ENCODE measurements around the gene IKBIP. TPM values are rescaled to one million over a fixed set of nuclear protein-coding genes. Genes with fewer than 3 reads are reported as not detected.
"Not testable (repeated sequence)": the region's sequence is repeated elsewhere in the genome, so short reads cannot be mapped to it uniquely, and the experiment has no call there.

IKBIP gene
- total RNA-seq, 2 experiments from 2014 or later, result 14.5 to 16.8 TPM

DNA sequence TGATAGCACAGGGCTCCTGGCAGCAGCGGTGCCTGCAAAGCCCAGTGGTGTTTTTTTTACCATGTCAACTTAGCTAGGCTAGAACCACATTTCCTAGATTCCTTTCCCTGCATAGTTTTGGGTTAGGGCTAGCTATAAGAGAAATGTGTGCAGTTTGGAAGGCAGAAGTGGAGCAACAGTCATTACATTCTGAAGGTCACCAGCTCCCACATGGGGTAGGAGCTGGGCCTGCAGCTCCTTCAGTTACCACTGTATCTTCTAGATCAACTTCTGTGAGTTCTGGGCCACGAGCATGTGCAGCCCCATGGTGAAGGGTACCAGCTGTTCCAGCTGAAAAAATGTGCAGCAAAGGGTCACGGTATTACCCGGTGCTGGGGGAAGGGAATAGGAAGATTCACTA lies 53.4 kb downstream of the IKBIP start:
- H3K27me3 Mint-ChIP-seq (ENCODE audit: low read depth), result no peaks in the 10 kb centered on the region
- DNase-seq, result no peak
- CTCF ChIA-PET, result interaction anchor here (1.7 kb wide), 1 partner anchor 24 kb away, joined by 6 read pairs; no protein-coding TSS in a partner anchor
- peaks cover 15% of the 10 kb centered on the region for H3K4me1 Mint-ChIP-seq (ENCODE audit: low read depth)
- intact Hi-C loops (cut with micrococcal nuclease), result loop anchor here (5.0 kb wide), 2 partner anchors 59 to 151 kb away; no protein-coding TSS in a partner anchor
- H3K36me3 Mint-ChIP-seq (ENCODE audit: low read depth), result peaks cover 22% of the 10 kb centered on the region
- H3K9me3 Mint-ChIP-seq, result no peaks in the 10 kb centered on the region
- no peak overlapping the region for H3K27ac Mint-ChIP-seq
- H3K4me3 Mint-ChIP-seq, result no peak overlapping the region

DNA sequence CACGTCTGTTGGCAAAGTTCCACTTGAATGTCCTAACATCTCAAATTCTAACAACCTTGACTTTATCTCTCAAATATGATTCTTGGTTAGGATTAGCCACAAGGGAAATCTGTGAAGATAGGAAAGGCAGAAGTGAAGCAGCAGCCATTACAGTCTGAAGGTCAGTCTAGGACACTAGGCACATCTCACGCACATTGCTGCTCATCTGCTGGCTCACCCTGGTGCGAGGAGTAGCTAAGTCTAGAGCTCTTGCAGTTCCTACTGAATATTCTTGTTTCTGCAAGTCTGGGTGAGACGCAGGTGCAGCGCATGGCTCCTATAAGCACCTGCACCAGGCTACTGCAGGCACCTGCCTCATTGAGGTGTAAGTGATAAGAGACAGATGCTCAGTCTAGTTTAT lies 57.5 kb downstream of the IKBIP start:
- Mint-ChIP-seq H3K27ac (no peak overlapping the region), H3K27me3 (ENCODE audit: low read depth) (no peaks in the 10 kb centered on the region), H3K4me1 (ENCODE audit: low read depth) (no peaks in the 10 kb centered on the region), H3K9me3 (no peaks in the 10 kb centered on the region), H3K36me3 (ENCODE audit: low read depth) (no peaks in the 10 kb centered on the region), H3K4me3 (no peak overlapping the region)
- CTCF ChIA-PET, result interaction anchor here (1.3 kb wide), 1 partner anchor 40 kb away, joined by 3 read pairs; no protein-coding TSS in a partner anchor
- intact Hi-C loops (cut with micrococcal nuclease), result no loop called here
- DNase-seq, result no peak

DNA sequence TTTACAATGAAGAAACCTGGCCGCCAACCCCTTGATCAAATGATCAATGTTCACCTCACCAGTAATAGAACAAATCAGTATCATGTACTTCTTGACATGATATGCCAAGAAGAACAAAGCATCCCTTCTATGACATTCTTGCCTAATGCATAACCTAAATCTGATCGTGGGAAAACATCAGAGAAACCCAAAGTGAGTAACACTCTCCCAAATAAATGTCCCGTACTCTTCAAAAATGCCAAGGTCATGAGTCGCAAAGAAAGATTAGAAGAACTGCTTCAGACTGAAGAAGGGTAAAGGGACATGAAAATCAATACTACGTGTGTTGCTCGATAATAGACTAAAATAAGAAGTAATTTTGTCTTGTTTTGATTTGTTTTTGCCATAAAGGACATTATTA lies 62.5 kb downstream of the IKBIP start:
- Mint-ChIP-seq H3K27ac (no peak overlapping the region), H3K4me3 (no peak overlapping the region), H3K27me3 (ENCODE audit: low read depth) (no peaks in the 10 kb centered on the region), H3K4me1 (ENCODE audit: low read depth) (no peaks in the 10 kb centered on the region), H3K9me3 (no peaks in the 10 kb centered on the region), H3K36me3 (ENCODE audit: low read depth) (no peaks in the 10 kb centered on the region)
- CTCF ChIA-PET, result interaction anchor here (0.6 to 1.0 kb wide), 2 partner anchors 15 to 34 kb away, joined by 5 to 6 read pairs; no protein-coding TSS in a partner anchor
- intact Hi-C loops (cut with micrococcal nuclease), result no loop called here
- no peak for DNase-seq

DNA sequence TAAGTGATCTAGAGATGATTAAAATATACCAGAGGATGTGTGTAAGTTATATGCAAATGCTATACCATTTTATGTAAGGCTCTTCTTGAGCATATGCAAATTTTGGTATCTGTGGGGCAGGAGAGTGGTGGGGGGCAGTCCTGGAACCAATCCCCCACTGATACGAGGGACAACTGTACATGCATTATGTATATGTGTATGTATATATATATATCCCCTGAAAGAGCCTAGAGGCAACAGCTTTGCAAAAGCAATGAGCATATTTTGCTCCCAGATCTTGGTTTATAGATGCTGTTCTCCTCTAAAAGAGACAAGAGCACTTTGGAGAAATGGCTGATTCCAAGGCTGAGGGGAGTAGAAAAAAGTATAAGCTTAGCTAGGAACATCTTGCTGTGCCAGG lies 63.5 kb downstream of the IKBIP start:
- intact Hi-C loops (cut with micrococcal nuclease), result no loop called here
- Mint-ChIP-seq H3K4me3 (no peak overlapping the region), H3K36me3 (ENCODE audit: low read depth) (no peaks in the 10 kb centered on the region), H3K9me3 (no peaks in the 10 kb centered on the region), H3K4me1 (ENCODE audit: low read depth) (no peaks in the 10 kb centered on the region), H3K27ac (no peak overlapping the region), H3K27me3 (ENCODE audit: low read depth) (peaks cover 2% of the 10 kb centered on the region)
- DNase-seq, result no peak
- CTCF ChIA-PET, result interaction anchor here (1.5 kb wide), 1 partner anchor 11 kb away, joined by 5 read pairs; no protein-coding TSS in a partner anchor

DNA sequence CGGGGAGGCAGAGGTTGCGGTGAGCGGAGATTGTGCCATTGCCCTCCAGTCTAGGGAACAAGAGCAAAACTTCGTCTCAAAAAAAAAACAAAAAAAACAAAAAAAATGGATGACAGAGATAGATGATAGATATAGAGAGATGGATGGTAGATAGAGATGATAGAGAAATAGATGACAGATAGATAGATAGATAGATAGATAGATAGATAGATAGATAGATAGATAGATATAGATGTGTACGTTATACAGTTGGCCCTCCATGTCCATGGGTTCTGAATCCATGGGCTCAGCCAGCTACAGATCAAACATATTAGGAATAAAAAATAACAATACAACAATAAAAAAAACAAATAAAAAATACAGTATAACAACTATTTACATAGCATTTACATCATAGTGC lies 63.9 kb downstream of the IKBIP start:
- Mint-ChIP-seq H3K27ac (peak overlapping the region; percentile 30), H3K4me1 (ENCODE audit: low read depth) (no peaks in the 10 kb centered on the region), H3K9me3 (no peaks in the 10 kb centered on the region), H3K27me3 (ENCODE audit: low read depth) (peaks cover 2% of the 10 kb centered on the region), H3K36me3 (ENCODE audit: low read depth) (no peaks in the 10 kb centered on the region), H3K4me3 (no peak overlapping the region)
- intact Hi-C loops (cut with micrococcal nuclease), result no loop called here
- CTCF ChIA-PET, result interaction anchor here (1.5 kb wide), 1 partner anchor 11 kb away, joined by 5 read pairs; no protein-coding TSS in a partner anchor
- DNase-seq, result no peak

DNA sequence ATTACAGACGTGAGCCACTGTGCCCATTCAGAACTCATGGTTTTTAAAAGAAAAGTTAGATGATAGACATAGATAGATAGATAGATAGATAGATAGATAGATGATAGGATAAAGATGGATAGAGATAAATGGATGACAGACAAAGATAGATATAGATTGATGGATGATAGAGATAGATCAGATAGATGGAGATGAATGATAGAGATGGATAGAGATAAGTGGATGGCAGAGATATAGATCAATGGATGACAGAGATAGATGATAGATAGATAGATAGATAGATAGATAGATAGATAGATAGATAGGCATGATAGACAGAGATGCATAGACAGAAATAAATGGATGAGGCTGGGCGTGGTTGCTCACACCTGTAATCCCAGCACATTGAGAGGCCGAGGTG lies 64.8 kb downstream of the IKBIP start:
- no peak overlapping the region for H3K27ac Mint-ChIP-seq
- CTCF ChIA-PET, result no interaction called here

DNA sequence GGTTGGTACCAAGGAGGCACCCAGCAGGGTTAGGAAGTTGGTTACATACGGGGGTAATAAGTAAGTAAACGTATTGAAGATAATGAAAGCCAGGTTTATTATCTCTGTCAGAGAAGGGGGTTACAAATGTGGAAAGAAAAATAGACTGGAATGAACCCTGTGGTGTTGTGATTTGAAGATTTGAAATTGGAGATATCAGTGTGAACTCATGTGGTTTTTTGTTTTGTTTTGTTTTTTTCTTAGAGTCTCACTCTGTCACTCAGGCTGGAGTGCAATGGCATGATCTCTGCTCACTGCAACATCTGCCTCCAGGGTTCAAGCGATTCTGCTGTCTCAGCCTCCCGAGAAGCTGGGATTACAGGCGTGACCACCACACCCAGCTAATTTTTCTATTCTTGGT lies 65.2 kb downstream of the IKBIP start:
- H3K27ac Mint-ChIP-seq, result no peak overlapping the region
- H3K4me3 Mint-ChIP-seq, result no peak overlapping the region
- H3K4me1 Mint-ChIP-seq (ENCODE audit: low read depth), result no peaks in the 10 kb centered on the region
- no peak for DNase-seq
- H3K36me3 Mint-ChIP-seq (ENCODE audit: low read depth), result no peaks in the 10 kb centered on the region
- intact Hi-C loops (cut with micrococcal nuclease), result no loop called here
- CTCF ChIA-PET, result no interaction called here
- H3K27me3 Mint-ChIP-seq (ENCODE audit: low read depth), result peaks cover 2% of the 10 kb centered on the region
- H3K9me3 Mint-ChIP-seq, result no peaks in the 10 kb centered on the region

More for the DNA sequence above, 64.8 kb downstream of the IKBIP start:
- H3K9me3 Mint-ChIP-seq, result no peaks in the 10 kb centered on the region
- no peak overlapping the region for H3K4me3 Mint-ChIP-seq
- H3K36me3 Mint-ChIP-seq (ENCODE audit: low read depth), result no peaks in the 10 kb centered on the region
- no peaks in the 10 kb centered on the region for H3K4me1 Mint-ChIP-seq (ENCODE audit: low read depth)
- DNase-seq, result no peak
- intact Hi-C loops (cut with micrococcal nuclease), result no loop called here
- peaks cover 2% of the 10 kb centered on the region for H3K27me3 Mint-ChIP-seq (ENCODE audit: low read depth)

DNA sequence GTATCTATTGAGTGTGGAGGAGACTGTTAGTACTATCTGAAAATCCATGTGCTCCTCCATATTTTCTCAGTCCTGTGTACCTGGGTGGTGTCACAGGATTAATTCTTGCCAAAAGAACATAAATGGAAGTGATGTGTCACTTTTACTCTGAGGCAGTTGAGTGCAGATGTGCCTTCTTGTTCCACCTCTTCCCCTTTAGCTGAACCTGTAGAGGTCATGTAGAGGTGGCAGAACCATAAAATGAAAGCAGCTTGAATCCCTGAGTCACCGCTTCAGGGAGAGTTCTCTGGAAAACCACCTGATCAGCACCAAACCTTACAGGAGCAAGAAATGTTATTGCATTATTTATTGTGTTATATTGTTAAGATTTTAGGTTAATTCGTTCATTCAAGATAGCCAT lies 65.8 kb downstream of the IKBIP start:
- no peak overlapping the region for H3K27ac Mint-ChIP-seq
- no peak overlapping the region for H3K4me3 Mint-ChIP-seq
- H3K4me1 Mint-ChIP-seq (ENCODE audit: low read depth), result no peaks in the 10 kb centered on the region
- H3K36me3 Mint-ChIP-seq (ENCODE audit: low read depth), result no peaks in the 10 kb centered on the region
- intact Hi-C loops (cut with micrococcal nuclease), result no loop called here
- CTCF ChIA-PET, result no interaction called here
- no peak for DNase-seq
- H3K27me3 Mint-ChIP-seq (ENCODE audit: low read depth), result peaks cover 2% of the 10 kb centered on the region
- H3K9me3 Mint-ChIP-seq, result no peaks in the 10 kb centered on the region

DNA sequence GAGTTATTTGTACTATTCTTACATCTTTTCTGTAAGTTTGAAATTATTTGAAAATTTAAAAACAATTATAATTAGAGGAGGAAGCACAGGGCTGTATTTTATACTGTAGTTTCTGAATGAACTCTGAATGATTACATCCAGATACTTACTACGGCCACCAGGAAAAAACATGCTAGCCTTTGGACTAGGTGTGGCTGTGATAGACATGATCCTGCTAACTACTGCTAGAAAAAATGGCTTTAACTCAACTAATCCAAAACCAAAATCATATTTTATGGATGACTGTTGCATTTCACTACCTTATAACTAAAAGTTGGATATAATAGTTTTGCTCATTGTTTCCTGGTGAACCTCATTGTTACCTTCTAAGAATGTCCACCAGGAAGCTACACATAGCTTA lies 66.2 kb downstream of the IKBIP start:
- Mint-ChIP-seq H3K27me3 (ENCODE audit: low read depth) (peaks cover 2% of the 10 kb centered on the region), H3K36me3 (ENCODE audit: low read depth) (no peaks in the 10 kb centered on the region), H3K4me1 (ENCODE audit: low read depth) (no peaks in the 10 kb centered on the region), H3K4me3 (no peak overlapping the region), H3K9me3 (no peaks in the 10 kb centered on the region), H3K27ac (no peak overlapping the region)
- CTCF ChIA-PET, result no interaction called here
- intact Hi-C loops (cut with micrococcal nuclease), result no loop called here
- DNase-seq, result no peak

DNA sequence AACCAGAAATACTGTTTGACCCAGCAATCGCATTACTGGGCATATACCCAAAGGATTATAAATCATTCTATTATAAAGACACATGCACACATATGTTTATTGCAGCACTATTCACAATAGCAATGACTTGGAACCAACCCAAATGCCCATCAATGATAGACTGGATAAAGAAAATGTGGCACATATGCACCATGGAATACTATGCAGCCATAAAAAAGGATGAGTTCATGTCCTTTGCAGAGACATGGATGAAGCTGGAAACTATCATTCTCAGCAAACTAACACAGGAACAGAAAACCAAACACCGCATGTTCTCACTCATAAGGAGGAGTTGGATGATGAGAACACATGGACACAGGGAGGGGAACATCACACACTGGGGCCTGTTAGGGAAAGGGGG lies 67.8 kb downstream of the IKBIP start:
- H3K9me3 Mint-ChIP-seq; H3K27ac Mint-ChIP-seq; H3K4me1 Mint-ChIP-seq (ENCODE audit: low read depth); DNase-seq; intact Hi-C loops (cut with micrococcal nuclease); CTCF ChIA-PET; H3K27me3 Mint-ChIP-seq (ENCODE audit: low read depth); H3K4me3 Mint-ChIP-seq; H3K36me3 Mint-ChIP-seq (ENCODE audit: low read depth): not testable (repeated sequence)

DNA sequence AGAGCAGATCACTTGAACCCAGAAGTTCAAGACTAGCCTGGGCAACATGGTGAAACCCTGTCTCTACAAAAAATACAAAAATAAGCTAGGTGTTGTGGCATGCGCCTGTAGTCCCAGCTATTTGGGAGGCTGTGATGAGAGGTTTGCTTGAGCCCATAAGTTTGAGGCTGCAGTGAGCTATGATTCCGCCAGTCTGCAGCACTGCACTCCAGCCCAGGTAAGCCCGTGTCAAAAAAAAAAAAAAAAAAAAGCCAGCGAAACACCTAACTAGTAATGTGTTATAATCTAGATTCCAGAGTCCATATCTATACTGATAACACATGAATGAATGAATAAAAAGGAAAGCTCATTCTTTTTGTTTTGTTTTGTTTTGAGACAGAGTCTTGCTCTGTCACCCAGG lies 69.6 kb downstream of the IKBIP start:
- intact Hi-C loops (cut with micrococcal nuclease), result no loop called here
- no peaks in the 10 kb centered on the region for H3K36me3 Mint-ChIP-seq (ENCODE audit: low read depth)
- no peaks in the 10 kb centered on the region for H3K9me3 Mint-ChIP-seq
- H3K4me3 Mint-ChIP-seq, result no peak overlapping the region
- peaks cover 2% of the 10 kb centered on the region for H3K27me3 Mint-ChIP-seq (ENCODE audit: low read depth)
- no peaks in the 10 kb centered on the region for H3K4me1 Mint-ChIP-seq (ENCODE audit: low read depth)
- H3K27ac Mint-ChIP-seq, result no peak overlapping the region
- CTCF ChIA-PET, result interaction anchor here (1.5 kb wide), 1 partner anchor 8 kb away, joined by 8 read pairs; no protein-coding TSS in a partner anchor
- no peak for DNase-seq

Measured in activated naive CD4-positive, alpha-beta T cell treated with anti-CD3 and anti-CD28 coated beads for 36 hours (primary cell).